Thymus (tissue), 14 donors: ENCODE results near the gene ZNF77. TPM values are rescaled to one million over a fixed set of nuclear protein-coding genes. Genes with fewer than 3 reads are reported as not detected.
"Not testable (repeated sequence)": the region's sequence is repeated elsewhere in the genome, so short reads cannot be mapped to it uniquely, and the experiment has no call there.

ENCODE experiments used
- DNase-seq, 9 donors: peaks; one replicate each; pipeline ENCODE4 v3.0.0-alpha.2; 2013; ENCODE audit warnings: low spot score in 9 of 9, low read depth in 6 of 9, missing footprints in 1 of 9
- H3K27ac ChIP-seq, 2 donors: one replicate each; pipeline ENCODE4 v1.5.1; 2013; ENCODE audit warnings: control low read depth in 1 of 2, low read depth in 1 of 2, low read length in 1 of 2, mild to moderate bottlenecking in 1 of 2, moderate library complexity in 1 of 2
- H3K27me3 ChIP-seq, 2 donors: one replicate each; pipeline ENCODE4 v1.5.1; 2013; ENCODE audit warnings: low read length in 1 of 2; ENCODE audit not compliant: control insufficient read depth in 2 of 2, insufficient read depth in 1 of 2
- H3K36me3 ChIP-seq, 2 donors: one replicate each; pipeline ENCODE4 v1.5.1; 2013; ENCODE audit warnings: low read length in 1 of 2, mild to moderate bottlenecking in 1 of 2, moderate library complexity in 1 of 2; ENCODE audit not compliant: control insufficient read depth in 2 of 2, insufficient read depth in 2 of 2
- H3K4me1 ChIP-seq, 2 donors: one replicate each; pipeline ENCODE4 v1.5.1; 2013; ENCODE audit warnings: low read length in 2 of 2; ENCODE audit not compliant: control insufficient read depth in 2 of 2, insufficient read depth in 2 of 2
- H3K4me3 ChIP-seq, 2 donors: one replicate each; pipeline ENCODE4 v1.5.1; 2013; ENCODE audit warnings: low read length in 2 of 2, control low read depth in 1 of 2, mild to moderate bottlenecking in 1 of 2
- H3K9me3 ChIP-seq, 2 donors: one replicate each; pipeline ENCODE4 v1.5.1; 2013; ENCODE audit warnings: low read length in 1 of 2, mild to moderate bottlenecking in 1 of 2; ENCODE audit not compliant: control insufficient read depth in 2 of 2, insufficient read depth in 1 of 2
- WGBS: extraction: QIAGEN DNeasy Blood & Tissue Kit; methylation state at CpG from one replicate; pipeline ENCODE4 v1.1.7; 2013; 5-methylcytosine and 5-hydroxymethylcytosine counted together
- long read RNA-seq, 10 donors: transcript quantifications; one replicate each; lab custom pipeline, GENCODE V29; 2026
- polyA plus RNA-seq: library from polyadenylated mRNA; stranded (reverse); fragments of 200-250 nt; gene quantifications from one replicate; pipeline ENCODE4 v1.2.3, GENCODE V29; 2013
- total RNA-seq: library from RNA; stranded (reverse); fragments of 120-200 nt; gene quantifications from one replicate; pipeline ENCODE4 v1.2.4, GENCODE V29; 2013
- donor health status: healthy.

ZNF77 gene
- 7.7 TPM for total RNA-seq
- polyA plus RNA-seq = 4.6 TPM
- long read RNA-seq, donor 1 = 0 reads
- long read RNA-seq, donor 2, partial matches to known transcripts = 0 of 2 reads
- long read RNA-seq, donor 2, other reads (novel, unspliced or antisense) = 0 of 2 reads
- long read RNA-seq, donor 3, partial matches to known transcripts = 0 of 3 reads
- long read RNA-seq, donor 3, other reads (novel, unspliced or antisense) = 0 of 3 reads
- long read RNA-seq, donor 4, partial matches to known transcripts = 0 of 1 reads
- long read RNA-seq, donor 4, other reads (novel, unspliced or antisense) = 0 of 1 reads
- long read RNA-seq, donor 5, partial matches to known transcripts = 0 of 1 reads
- long read RNA-seq, donor 5, other reads (novel, unspliced or antisense) = 0 of 1 reads
- long read RNA-seq, donor 6, partial matches to known transcripts = 0 of 1 reads
- long read RNA-seq, donor 6, other reads (novel, unspliced or antisense) = 0 of 1 reads
- long read RNA-seq, donor 7 = 0 reads
- long read RNA-seq, donor 8, partial matches to known transcripts = 0 of 1 reads
- long read RNA-seq, donor 8, other reads (novel, unspliced or antisense) = 0 of 1 reads
- long read RNA-seq, donor 9, partial matches to known transcripts = 0 of 4 reads
- long read RNA-seq, donor 9, other reads (novel, unspliced or antisense) = 0 of 4 reads
- long read RNA-seq, donor 10, partial matches to known transcripts = 0 of 1 reads
- long read RNA-seq, donor 10, other reads (novel, unspliced or antisense) = 0 of 1 reads

- Histone ChIP-seq H3K27me3 (no peaks in the 10 kb centered on the region), H3K4me3 (peak within 1 kb of the TSS; percentile 59 to 82), H3K27ac (peak within 1 kb of the TSS; percentile 70 to 88), H3K9me3 (peaks cover 0 to 6% of the 10 kb centered on the region in 2 donors), H3K4me1 (peaks cover 15 to 23% of the 10 kb centered on the region in 2 donors), H3K36me3 (no peaks in the 10 kb centered on the region)
- WGBS = 1% methylated on average over 74 of the region's 74 CpGs
- peak; percentile 93 to 99 (median 97) for DNase-seq
Measured at GRCh38 chr19:2944775-2945574, at the start of gene ZNF77. Gene ZNF77, minus strand, starts transcription at chr19:2944971. Its CDS starts 131 bp downstream, at chr19:2944840.

- no peak for DNase-seq
- WGBS = 72% methylated on average over 9 of the region's 9 CpGs
- no peak overlapping the region for H3K27ac ChIP-seq
- peaks cover 0 to 28% of the 10 kb centered on the region in 2 donors for H3K27me3 ChIP-seq
- H3K36me3 ChIP-seq = no peaks in the 10 kb centered on the region
- no peaks in the 10 kb centered on the region for H3K4me1 ChIP-seq
- H3K9me3 ChIP-seq = peaks cover 0 to under 1% of the 10 kb centered on the region in 2 donors
- no peak overlapping the region for H3K4me3 ChIP-seq
Measured at GRCh38 chr19:2993579-2993978, 48.8 kb upstream of the ZNF77 start.

GRCh38 chr19:2992958-2993357, 48.2 kb upstream of the ZNF77 start:
- H3K4me3 ChIP-seq = no peak overlapping the region
- no peaks in the 10 kb centered on the region for H3K9me3 ChIP-seq
- H3K27me3 ChIP-seq = peaks cover 0 to 28% of the 10 kb centered on the region in 2 donors
- no peaks in the 10 kb centered on the region for H3K4me1 ChIP-seq
- no peak for DNase-seq
- no peak overlapping the region for H3K27ac ChIP-seq
- 88% methylated on average over 14 of the region's 14 CpGs for WGBS
- H3K36me3 ChIP-seq = no peaks in the 10 kb centered on the region

GRCh38 chr19:2992333-2992732, 47.6 kb upstream of the ZNF77 start:
- not testable (repeated sequence) for DNase-seq, H3K9me3 ChIP-seq, H3K4me3 ChIP-seq, H3K27ac ChIP-seq, H3K4me1 ChIP-seq, H3K36me3 ChIP-seq
- H3K27me3 ChIP-seq = peaks cover 0 to 34% of the 10 kb centered on the region in 2 donors
- 96% methylated on average over 11 of the region's 11 CpGs for WGBS

- no peak for DNase-seq
- Histone ChIP-seq H3K27me3 (peaks cover 4 to 55% of the 10 kb centered on the region in 2 donors), H3K4me3 (no peak overlapping the region), H3K27ac (no peak overlapping the region), H3K36me3 (no peaks in the 10 kb centered on the region), H3K9me3 (no peaks in the 10 kb centered on the region), H3K4me1 (peaks cover 0 to 9% of the 10 kb centered on the region in 2 donors)
- WGBS = 94% methylated on average over 15 of the region's 15 CpGs
Measured at GRCh38 chr19:2989236-2989946, 44.6 kb upstream of the ZNF77 start.

GRCh38 chr19:2988568-2988967, 43.8 kb upstream of the ZNF77 start:
- no peak overlapping the region for H3K4me3 ChIP-seq
- no peak for DNase-seq
- H3K36me3 ChIP-seq = no peaks in the 10 kb centered on the region
- peaks cover 0 to 16% of the 10 kb centered on the region in 2 donors for H3K4me1 ChIP-seq
- WGBS = 94% methylated on average over 3 of the region's 3 CpGs
- no peaks in the 10 kb centered on the region for H3K9me3 ChIP-seq
- H3K27me3 ChIP-seq = peaks cover 10 to 60% of the 10 kb centered on the region in 2 donors
- H3K27ac ChIP-seq = no peak overlapping the region

- H3K27me3 ChIP-seq = peaks cover 16 to 63% of the 10 kb centered on the region in 2 donors
- H3K9me3 ChIP-seq = no peaks in the 10 kb centered on the region
- DNase-seq = no peak
- WGBS = 89% methylated on average over 12 of the region's 12 CpGs
- H3K4me1 ChIP-seq = peaks cover 0 to 21% of the 10 kb centered on the region in 2 donors
- no peaks in the 10 kb centered on the region for H3K36me3 ChIP-seq
- H3K27ac ChIP-seq = no peak overlapping the region
- H3K4me3 ChIP-seq = no peak overlapping the region
Measured at GRCh38 chr19:2987797-2988196, 43.0 kb upstream of the ZNF77 start.

- Histone ChIP-seq H3K4me1 (peaks cover 0 to 21% of the 10 kb centered on the region in 2 donors), H3K9me3 (no peaks in the 10 kb centered on the region), H3K36me3 (no peaks in the 10 kb centered on the region), H3K27ac (no peak overlapping the region), H3K27me3 (peaks cover 19 to 68% of the 10 kb centered on the region in 2 donors), H3K4me3 (no peak overlapping the region)
- 50% methylated on average over 20 of the region's 20 CpGs for WGBS
- DNase-seq = peak in 3 of 9 donors; percentile 23 to 47 (median 35)
Measured at GRCh38 chr19:2986951-2987524, 42.3 kb upstream of the ZNF77 start.
